GM12878 (cell line): Measurements from ENCODE around the gene CACNG5. TPM values are rescaled to one million over a fixed set of nuclear protein-coding genes. Genes with fewer than 3 reads are reported as not detected.

Experiments used
- EED ChIP-seq: sonication (generic); IDR thresholded peaks from 2 replicates; pipeline ENCODE4 v1.6.1; 2016; ENCODE audit warnings: antibody characterized with exemption, low read depth
- NBN ChIP-seq: fragments of 450-650 bp; IDR thresholded peaks from 2 replicates; pipeline ENCODE4 v1.6.1; 2016
- POLR2A ChIP-seq: IDR thresholded peaks from 2 replicates; pipeline ENCODE4 v1.6.1; 2011; ENCODE audit warnings: low read depth, mild to moderate bottlenecking, low read length
- SIN3A ChIP-seq: IDR thresholded peaks from 2 replicates; pipeline ENCODE4 v1.6.1; 2012; ENCODE audit warnings: low read depth, low read length, improper control_type of control experiment
- TARDBP ChIP-seq: IDR thresholded peaks from 2 replicates; pipeline ENCODE4 v1.6.1; 2016; ENCODE audit warnings: borderline replicate concordance
- polyA plus RNA-seq, 11 experiments: library from polyadenylated mRNA; depleted of rRNA in 4 of 11; unstranded in 6 of 11; stranded (reverse) in 5 of 11; fragments of >200 nt; fragmentation: Nextera tagmentation in 4 of 11; fragmentation: Illumina TruSeq in 1 of 11; extraction: Ambion mirVana in 4 of 11; extraction: Trizol in 1 of 11; gene quantifications; 1 replicate in 1 of 11; 2 replicates in 10 of 11; pipeline versions ENCODE4 v1.2.1 to v1.2.3, GENCODE V29; 2011 to 2016; ENCODE audit warnings: inconsistent platforms in 2 of 11, missing spikeins in 2 of 11, low read depth in 1 of 11
- total RNA-seq, 4 experiments: library from RNA; depleted of rRNA in 3 of 4; stranded (reverse); fragments of >200 nt in 3 of 4; fragmentation: Illumina TruSeq in 1 of 4; extraction: Trizol in 1 of 4; gene quantifications; 2 replicates each; pipeline versions ENCODE4 v1.2.1 to v1.2.3, GENCODE V29; 2013 to 2021
- TF ChIP-seq, protein P1 (sequence below): fragments of 450-650 bp; IDR thresholded peaks from 2 replicates; pipeline ENCODE4 v1.6.1; 2017; ENCODE audit warnings: mild to moderate bottlenecking, moderate library complexity
- TF ChIP-seq, protein P2 (sequence below): fragments of 450-650 bp; IDR thresholded peaks from 2 replicates; pipeline ENCODE4 v1.6.1; 2016; ENCODE audit warnings: mild to moderate bottlenecking
- TF ChIP-seq, protein P3 (sequence below): fragments of 450-650 bp; formaldehyde crosslinking; IDR thresholded peaks from 2 replicates; pipeline ENCODE4 v1.4.0; 2020; ENCODE audit warnings: mild to moderate bottlenecking, moderate library complexity

CACNG5 gene
- total and polyA plus RNA-seq, 10 of the 15 experiments (the other 5 are each of a cell fraction or from before 2014, with no cell fraction given) = not detected

DNA sequence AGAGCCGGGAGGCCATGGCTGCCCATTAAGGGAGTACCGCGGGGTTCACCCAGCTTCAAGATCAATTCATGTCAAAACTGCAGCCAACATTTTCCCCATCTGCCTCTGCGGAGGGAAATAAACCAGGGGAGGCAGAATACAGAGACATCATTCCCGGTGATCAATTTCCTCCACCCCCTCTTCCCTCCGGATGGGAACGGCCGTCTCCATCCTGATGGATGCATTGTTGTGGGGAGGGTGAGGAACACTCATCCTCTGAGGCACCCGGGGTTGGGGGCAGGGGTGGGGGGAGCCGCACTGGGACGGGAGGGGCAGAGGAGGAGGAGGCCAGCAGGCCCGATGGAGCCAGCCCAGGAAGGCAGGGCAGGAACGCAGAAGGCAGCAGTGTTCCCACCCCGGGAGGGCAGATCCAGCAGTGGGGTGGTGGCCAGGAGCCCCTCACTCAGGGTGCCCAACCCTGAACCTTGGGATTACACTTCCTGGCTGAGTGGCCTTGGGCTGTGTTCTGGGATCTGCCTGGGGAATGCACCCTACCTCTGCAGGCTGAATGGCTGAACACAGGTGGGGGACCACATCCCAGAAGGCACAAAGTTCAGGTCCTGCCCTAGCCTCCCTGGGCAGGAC lies 14.2 kb downstream of the CACNG5 start (continued):
- TF ChIP-seq, protein P1, sequence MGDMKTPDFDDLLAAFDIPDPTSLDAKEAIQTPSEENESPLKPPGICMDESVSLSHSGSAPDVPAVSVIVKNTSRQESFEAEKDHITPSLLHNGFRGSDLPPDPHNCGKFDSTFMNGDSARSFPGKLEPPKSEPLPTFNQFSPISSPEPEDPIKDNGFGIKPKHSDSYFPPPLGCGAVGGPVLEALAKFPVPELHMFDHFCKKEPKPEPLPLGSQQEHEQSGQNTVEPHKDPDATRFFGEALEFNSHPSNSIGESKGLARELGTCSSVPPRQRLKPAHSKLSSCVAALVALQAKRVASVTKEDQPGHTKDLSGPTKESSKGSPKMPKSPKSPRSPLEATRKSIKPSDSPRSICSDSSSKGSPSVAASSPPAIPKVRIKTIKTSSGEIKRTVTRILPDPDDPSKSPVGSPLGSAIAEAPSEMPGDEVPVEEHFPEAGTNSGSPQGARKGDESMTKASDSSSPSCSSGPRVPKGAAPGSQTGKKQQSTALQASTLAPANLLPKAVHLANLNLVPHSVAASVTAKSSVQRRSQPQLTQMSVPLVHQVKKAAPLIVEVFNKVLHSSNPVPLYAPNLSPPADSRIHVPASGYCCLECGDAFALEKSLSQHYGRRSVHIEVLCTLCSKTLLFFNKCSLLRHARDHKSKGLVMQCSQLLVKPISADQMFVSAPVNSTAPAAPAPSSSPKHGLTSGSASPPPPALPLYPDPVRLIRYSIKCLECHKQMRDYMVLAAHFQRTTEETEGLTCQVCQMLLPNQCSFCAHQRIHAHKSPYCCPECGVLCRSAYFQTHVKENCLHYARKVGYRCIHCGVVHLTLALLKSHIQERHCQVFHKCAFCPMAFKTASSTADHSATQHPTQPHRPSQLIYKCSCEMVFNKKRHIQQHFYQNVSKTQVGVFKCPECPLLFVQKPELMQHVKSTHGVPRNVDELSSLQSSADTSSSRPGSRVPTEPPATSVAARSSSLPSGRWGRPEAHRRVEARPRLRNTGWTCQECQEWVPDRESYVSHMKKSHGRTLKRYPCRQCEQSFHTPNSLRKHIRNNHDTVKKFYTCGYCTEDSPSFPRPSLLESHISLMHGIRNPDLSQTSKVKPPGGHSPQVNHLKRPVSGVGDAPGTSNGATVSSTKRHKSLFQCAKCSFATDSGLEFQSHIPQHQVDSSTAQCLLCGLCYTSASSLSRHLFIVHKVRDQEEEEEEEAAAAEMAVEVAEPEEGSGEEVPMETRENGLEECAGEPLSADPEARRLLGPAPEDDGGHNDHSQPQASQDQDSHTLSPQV = no peak
- TF ChIP-seq, protein P2, sequence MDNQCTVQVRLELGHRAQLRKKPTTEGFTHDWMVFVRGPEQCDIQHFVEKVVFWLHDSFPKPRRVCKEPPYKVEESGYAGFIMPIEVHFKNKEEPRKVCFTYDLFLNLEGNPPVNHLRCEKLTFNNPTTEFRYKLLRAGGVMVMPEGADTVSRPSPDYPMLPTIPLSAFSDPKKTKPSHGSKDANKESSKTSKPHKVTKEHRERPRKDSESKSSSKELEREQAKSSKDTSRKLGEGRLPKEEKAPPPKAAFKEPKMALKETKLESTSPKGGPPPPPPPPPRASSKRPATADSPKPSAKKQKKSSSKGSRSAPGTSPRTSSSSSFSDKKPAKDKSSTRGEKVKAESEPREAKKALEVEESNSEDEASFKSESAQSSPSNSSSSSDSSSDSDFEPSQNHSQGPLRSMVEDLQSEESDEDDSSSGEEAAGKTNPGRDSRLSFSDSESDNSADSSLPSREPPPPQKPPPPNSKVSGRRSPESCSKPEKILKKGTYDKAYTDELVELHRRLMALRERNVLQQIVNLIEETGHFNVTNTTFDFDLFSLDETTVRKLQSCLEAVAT = no peak
- TF ChIP-seq TARDBP = no peak
- TF ChIP-seq EED = no peak
- no peak for TF ChIP-seq SIN3A
- TF ChIP-seq, protein P3, sequence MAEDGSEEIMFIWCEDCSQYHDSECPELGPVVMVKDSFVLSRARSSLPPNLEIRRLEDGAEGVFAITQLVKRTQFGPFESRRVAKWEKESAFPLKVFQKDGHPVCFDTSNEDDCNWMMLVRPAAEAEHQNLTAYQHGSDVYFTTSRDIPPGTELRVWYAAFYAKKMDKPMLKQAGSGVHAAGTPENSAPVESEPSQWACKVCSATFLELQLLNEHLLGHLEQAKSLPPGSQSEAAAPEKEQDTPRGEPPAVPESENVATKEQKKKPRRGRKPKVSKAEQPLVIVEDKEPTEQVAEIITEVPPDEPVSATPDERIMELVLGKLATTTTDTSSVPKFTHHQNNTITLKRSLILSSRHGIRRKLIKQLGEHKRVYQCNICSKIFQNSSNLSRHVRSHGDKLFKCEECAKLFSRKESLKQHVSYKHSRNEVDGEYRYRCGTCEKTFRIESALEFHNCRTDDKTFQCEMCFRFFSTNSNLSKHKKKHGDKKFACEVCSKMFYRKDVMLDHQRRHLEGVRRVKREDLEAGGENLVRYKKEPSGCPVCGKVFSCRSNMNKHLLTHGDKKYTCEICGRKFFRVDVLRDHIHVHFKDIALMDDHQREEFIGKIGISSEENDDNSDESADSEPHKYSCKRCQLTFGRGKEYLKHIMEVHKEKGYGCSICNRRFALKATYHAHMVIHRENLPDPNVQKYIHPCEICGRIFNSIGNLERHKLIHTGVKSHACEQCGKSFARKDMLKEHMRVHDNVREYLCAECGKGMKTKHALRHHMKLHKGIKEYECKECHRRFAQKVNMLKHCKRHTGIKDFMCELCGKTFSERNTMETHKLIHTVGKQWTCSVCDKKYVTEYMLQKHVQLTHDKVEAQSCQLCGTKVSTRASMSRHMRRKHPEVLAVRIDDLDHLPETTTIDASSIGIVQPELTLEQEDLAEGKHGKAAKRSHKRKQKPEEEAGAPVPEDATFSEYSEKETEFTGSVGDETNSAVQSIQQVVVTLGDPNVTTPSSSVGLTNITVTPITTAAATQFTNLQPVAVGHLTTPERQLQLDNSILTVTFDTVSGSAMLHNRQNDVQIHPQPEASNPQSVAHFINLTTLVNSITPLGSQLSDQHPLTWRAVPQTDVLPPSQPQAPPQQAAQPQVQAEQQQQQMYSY (CRISPR knock-in tag) = no peak
- TF ChIP-seq NBN = no peak
- TF ChIP-seq POLR2A = no peak
